ENCODE data around the gene ERMAP.
"Not testable (repeated sequence)": the region's sequence is repeated elsewhere in the genome, so short reads cannot be mapped to it uniquely, and the experiment has no call there.

The ERMAP gene

DNA sequence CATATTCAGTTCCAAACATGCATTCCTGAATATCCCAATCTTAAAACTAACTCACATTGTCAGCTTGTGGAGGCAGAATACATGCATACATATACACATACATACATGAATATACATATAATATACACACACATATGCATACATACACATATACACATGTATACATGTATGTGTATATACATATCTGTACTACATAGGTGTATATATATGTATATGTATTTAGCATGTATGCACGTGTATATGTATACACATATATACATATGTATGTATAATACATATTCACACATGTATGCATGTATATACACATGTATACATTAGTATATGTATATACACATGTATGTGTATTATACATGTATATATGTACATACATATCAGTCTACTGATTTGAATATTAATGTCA, 28.3 kb downstream of the ERMAP start:
- no peak for DNase-seq (ENCODE audit: low spot score)

- no peak for DNase-seq (ENCODE audit: low spot score)
Observed at GRCh38 chr1:42845866-42846256, 28.9 kb downstream of the ERMAP start.

GRCh38 chr1:42846257-42847110, 29.6 kb downstream of the ERMAP start, which contains the start of gene ZNF691:
ZNF691 (plus strand) TSS chr1:42846613; CDS start chr1:42849659, 3,046 bp downstream.
- peak; percentile 96 for DNase-seq (ENCODE audit: low spot score)

- DNase-seq (ENCODE audit: low spot score), result no peak
Observed at GRCh38 chr1:42847111-42847595, 30.2 kb downstream of the ERMAP start.

DNA sequence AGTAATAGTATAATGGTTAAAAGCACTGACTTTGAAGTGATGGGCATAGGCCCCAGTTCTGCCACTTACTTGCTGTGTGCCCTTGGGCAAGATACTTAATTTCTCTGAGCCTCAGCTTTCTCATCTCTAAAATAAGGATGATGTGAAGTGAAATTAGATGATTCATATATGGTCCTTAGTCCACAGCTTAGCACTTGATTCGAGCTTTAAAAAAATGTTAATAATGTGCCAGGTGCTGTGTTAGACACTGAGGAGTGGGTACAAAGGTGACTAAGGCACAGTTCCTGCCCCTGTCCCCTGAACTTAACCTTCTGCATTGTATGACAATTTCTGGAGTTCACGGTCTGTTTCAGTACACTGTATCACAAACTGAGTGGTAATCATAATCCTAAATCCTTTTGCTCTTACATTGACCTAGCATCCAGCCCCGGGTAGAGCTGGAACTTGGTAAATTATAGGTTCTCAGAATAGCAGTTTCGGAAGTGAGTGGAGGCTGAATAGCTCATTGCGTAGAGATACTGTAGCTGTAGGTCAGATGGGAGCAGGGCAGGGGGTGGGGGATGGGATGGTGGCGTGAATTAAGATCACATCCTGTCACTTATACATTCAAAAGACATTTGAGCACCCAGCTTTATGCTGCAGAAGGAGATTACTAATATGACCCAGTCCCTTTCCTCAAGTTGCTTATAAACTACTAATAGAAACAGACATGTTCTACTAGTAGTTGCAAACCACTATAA, 31.0 kb downstream of the ERMAP start:
- DNase-seq (ENCODE audit: low spot score), result no peak

DNA sequence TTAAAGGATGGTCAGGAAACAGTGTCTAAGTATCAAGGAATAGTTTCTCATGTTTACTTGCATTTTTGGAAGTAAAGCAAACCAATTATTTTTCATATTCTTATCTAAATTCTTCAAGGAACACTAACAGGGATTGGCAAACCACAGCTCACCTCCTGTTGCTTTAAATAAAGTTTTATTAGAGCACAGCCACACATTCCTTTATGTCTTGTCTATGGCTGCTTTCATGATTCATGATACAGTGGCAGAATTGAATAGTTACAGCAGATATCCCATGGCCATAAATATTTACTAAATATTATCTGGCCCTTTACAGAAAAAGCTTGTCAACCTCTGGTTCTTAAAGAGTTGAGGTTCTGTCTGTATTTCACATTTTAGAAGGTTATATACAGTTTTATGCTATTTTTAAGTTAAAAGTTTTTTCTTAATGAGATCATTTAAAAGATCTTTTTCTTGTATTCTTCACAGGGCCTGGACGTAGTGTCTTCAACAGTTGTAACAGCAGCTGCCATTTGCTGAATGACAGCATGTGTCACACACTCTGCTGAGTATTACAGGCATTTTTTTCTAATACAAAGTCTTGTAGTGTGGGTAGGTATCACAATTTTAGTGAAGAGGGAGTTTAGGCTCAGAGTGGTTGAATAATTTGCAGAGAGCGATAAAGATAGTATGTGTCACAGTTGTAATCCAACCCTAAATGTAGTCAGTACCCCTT, 32.1 kb downstream of the ERMAP start:
- no peak for DNase-seq (ENCODE audit: low spot score)

- no peak for DNase-seq (ENCODE audit: low spot score)
Observed at GRCh38 chr1:42849944-42850343, 33.0 kb downstream of the ERMAP start.

DNA sequence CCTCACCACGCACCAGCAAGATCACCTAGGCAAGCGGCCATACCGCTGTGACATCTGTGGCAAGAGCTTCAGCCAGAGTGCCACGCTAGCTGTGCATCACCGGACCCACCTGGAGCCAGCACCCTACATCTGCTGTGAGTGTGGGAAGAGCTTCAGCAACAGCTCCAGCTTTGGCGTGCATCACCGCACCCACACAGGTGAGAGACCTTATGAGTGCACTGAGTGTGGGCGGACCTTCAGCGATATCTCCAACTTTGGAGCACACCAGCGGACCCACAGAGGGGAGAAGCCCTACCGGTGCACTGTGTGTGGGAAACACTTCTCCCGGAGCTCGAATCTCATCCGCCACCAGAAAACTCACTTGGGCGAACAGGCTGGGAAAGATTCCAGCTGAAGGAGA, 34.5 kb downstream of the ERMAP start:
- DNase-seq (ENCODE audit: low spot score), result no peak

GRCh38 chr1:42851960-42852607, 35.2 kb downstream of the ERMAP start:
- no peak for DNase-seq (ENCODE audit: low spot score)

GRCh38 chr1:42852608-42852980, 35.7 kb downstream of the ERMAP start:
- no peak for DNase-seq (ENCODE audit: low spot score)

GRCh38 chr1:42853116-42853884, 36.4 kb downstream of the ERMAP start:
- no peak for DNase-seq (ENCODE audit: low spot score)

DNA sequence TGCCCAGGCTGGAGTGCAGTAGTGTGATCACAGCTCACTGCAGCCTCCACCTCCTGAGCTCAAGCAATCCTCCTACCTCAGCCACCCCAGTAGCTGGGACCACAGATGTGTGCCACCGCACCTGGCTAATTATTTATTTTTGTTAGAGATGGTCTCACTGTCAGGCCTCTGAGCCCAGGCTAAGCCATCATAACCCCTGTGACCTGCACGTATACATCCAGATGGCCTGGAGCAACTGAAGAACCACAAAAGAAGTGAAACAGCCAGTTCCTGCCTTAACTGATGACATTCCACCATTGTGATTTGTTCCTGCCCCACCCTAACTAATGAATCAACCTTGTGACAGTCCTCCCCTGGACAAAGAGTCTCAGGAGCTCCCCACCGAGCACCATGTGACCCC, 39.6 kb downstream of the ERMAP start:
- DNase-seq (ENCODE audit: low spot score), result not testable (repeated sequence)

DNA sequence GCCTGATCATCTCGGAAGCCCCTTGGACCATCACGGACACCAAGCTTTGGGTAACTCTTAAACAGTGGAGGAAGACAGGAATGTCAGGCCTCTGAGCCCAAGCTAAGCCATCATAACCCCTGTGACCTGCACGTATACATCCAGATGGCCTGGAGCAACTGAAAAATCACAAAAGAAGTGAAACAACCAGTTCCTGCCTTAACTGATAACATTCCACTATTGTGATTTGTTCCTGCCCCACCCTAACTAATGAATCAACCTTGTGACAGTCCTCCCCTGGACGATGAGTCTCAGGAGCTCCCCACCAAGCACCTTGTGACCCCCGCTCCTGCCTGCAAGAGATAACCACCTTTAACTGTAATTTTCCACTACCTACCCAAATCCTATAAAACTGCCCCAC, 42.4 kb downstream of the ERMAP start:
- not testable (repeated sequence) for DNase-seq (ENCODE audit: low spot score)

- DNase-seq (ENCODE audit: low spot score), result peak; percentile 16
Observed at GRCh38 chr1:42860339-42861013, 43.6 kb downstream of the ERMAP start.

GRCh38 chr1:42861014-42861399, 44.1 kb downstream of the ERMAP start:
- DNase-seq (ENCODE audit: low spot score), result no peak

DNA sequence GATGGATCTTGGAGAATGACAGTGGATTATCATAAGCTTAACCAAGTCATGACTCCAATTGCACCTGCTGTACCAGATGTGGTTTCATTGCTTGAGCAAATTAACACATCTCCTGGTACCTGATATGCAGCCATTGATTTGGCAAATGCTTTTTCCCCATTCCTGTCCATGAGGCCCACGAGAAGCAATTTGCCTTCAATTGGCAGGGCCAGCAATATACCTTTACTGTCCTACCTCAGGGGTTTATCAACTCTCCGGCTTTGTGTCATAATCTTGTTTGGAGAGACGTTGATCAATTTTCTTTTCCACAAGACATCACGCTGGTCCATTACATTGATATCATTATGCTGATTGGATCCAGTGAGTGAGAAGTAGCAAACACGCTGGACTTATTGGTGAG, 49.6 kb downstream of the ERMAP start:
- no peak for DNase-seq (ENCODE audit: low spot score)

- not testable (repeated sequence) for DNase-seq (ENCODE audit: low spot score)
Observed at GRCh38 chr1:42868466-42868865, 51.5 kb downstream of the ERMAP start.

DNA sequence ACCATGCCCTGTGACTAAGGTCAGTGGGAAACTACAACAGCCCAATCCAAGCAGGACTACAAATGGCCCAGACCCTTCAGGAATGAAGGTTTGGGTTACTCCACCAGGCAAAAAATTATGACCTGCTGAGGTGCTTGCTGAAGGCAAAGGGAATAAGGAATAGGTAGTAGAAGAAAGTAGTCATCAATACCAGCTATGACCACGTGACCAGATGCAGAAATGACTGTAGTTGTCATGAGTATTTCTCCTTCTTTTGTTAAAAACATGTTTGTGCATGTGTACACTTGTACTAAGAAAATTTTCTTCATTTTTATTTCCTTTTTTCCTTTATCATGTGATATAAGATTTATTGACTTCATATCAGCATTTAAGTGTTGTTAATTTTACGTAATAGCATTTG, 52.3 kb downstream of the ERMAP start:
- DNase-seq (ENCODE audit: low spot score), result not testable (repeated sequence)

- not testable (repeated sequence) for DNase-seq (ENCODE audit: low spot score)
Observed at GRCh38 chr1:42869751-42870150, 52.8 kb downstream of the ERMAP start.

DNA sequence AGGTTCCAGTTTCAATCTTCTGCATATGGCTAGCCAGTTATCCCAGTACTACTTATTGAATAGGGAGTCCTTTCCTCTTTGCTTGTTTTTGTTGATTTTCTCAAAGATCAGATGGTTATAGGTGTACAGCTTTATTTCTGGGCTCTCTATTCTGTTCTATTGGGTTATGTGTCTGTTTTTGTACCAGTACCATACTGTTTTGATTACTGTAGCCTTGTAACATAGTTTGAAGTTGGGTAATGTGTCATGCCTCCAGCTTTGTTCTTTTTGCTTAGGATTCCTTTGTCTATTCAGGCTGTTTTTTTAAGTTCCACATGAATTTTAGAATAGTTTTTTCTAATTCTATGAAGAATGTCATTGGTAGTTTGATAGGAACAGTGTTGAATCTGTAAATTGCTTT, 56.2 kb downstream of the ERMAP start:
- not testable (repeated sequence) for DNase-seq (ENCODE audit: low spot score)

GRCh38 chr1:42873670-42874069, 56.7 kb downstream of the ERMAP start:
- DNase-seq (ENCODE audit: low spot score), result no peak

Data from HuH-7 (cell line).